GM18498 (cell line): ENCODE measurements around the gene CFAP299.
"Not testable (repeated sequence)": the region's sequence is repeated elsewhere in the genome, so short reads cannot be mapped to it uniquely, and the experiment has no call there.

Source experiments
- ATAC-seq: cut with Tn5 transposase; IDR thresholded peaks from one replicate; pipeline ENCODE4 v1.9.1; 2021; ENCODE audit warnings: mild to moderate bottlenecking, moderate library complexity; ENCODE audit not compliant: unreplicated experiment

CFAP299 gene

DNA sequence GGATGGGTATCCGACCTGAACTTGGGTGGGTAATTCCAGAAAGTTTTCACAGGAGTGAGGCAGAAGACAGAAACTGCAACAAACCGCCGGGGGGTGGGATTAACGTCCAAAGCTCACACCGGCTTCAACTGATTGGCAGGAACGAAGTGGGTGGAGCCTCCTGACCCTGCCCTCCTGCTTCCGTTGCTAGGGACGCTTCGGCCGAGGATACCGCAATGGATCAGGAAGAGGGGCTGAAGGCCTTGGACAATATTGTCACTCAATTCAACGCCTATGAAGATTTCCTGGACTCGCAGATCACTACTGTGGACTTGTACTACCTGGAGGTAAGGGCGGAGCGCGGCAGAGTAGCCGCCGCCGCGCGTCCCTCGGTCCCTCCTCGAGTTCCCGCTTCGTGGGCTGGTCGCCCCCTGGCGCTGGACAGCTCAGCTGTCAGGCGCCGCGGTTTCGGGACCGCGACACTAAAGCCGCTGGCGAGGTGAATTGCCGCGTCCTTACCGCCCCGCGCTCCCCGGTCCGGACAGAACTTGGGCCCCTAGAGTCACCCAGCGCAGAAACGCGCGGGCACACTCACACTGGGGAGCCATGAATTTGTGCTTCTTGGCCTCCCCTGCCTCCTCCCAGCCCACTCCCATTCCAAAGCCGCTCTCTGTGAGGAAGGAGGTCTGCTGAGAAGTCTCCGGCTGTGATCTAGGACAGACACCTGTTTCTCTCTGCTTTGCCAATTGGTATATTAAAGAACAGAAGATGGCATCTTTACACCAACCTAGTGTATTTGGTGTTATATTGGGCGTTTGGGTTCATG, at the start of gene CFAP299:
Gene CFAP299 (plus strand): TSS at position 177 of the 805 bp plus-strand sequence.
- ATAC-seq = peak; percentile 99

GRCh38 chr4:80286451-80286850, 49.1 kb upstream of the CFAP299 start:
- ATAC-seq = no peak

DNA sequence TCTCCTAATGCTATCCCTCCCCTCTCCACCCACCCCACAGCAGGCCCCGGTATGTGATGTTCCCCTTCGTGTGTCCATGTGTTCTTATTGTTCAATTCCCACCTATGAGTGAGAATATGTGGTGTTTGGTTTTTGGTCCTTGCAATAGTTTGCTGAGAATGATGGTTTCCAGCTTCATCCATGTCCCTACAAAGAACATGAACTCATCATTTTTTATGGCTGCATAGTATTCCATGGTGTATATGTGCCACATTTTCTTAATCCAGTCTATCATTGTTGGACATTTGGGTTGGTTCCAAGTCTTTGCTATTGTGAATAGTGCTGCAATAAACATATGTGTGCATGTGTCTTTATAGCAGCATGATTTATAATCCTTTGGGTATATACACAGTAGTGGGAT, 44.9 kb upstream of the CFAP299 start:
- ATAC-seq = not testable (repeated sequence)

DNA sequence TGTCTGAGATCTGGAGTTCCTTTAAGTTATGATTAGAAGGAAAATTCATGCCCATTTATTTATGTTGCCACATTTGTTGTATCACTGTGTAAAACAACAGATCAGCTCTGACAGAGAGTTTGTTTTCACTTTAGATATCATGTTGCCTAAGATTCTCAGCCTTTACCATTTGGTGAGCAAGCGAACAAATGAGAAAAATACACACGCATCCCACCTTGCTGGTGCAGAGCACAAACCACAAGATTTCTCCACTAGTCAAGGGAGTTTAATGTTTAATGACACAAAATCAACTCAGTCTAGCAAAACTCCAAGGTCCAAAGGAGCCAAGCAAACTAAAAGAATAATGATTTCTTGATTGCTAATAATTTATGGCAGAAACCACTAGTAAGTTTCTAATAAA, 41.3 kb upstream of the CFAP299 start:
- no peak for ATAC-seq

DNA sequence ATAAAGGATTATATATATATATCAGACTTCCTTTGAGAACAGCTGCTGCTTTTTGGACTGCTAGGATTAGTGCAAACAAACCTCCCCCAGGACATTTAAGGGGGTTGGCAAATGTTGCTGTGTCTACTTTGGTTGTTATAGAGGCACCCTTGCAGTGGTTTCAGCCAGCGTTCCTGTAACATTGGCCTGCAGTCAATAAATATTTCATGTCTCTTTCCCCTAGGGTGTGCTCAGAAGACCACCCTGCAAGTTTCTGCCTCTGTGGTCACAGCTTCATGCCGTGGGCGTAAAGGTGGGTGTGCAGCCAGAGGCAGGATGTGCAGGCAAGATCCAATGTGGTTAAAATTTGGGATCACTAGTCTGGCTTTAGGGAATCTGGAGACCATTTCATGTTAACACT, 40.2 kb upstream of the CFAP299 start:
- no peak for ATAC-seq

DNA sequence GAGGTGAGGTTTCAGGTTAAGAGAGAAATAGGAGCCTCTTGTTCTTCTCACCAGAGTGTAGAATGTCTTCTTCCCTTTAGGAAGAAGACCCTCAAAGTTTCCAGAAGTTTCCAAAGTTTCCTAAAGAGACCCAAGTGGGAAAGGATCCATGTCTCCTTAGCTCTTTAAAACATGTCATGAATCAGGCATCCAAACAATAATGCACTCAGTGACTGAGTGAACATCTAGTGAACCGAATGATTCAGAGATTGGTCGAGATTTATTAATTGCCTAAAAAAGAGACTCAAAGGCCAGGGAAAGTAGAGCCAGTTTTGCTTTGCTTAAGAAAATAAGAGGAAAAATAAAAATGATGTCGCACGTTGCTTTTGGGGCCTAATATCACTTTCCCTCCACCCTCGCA, 39.7 kb upstream of the CFAP299 start:
- ATAC-seq = no peak

- no peak for ATAC-seq
These were observed 33.6 kb upstream of the CFAP299 start for GRCh38 chr4:80301884-80302283.

- no peak for ATAC-seq
These were observed 32.8 kb upstream of the CFAP299 start for GRCh38 chr4:80302616-80303223.

GRCh38 chr4:80305466-80305865, 30.1 kb upstream of the CFAP299 start:
- no peak for ATAC-seq

DNA sequence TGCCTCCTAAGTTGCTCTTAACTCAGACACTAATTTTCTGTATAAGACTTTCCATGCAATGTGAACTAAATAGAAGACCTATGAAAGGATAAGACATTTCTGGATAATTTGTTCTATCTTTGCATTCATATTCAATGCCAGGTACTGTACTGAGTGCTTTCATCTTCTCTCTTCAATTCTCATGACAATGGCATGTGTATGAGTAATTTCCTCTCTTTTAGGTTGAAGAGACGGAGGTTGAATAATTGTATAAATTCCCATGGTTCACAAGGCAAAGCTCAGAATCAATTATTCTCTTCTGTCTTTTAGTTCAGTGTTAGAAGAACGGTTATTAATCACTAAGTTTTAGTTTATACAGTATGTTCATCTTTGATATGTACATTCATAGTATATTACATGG, 29.3 kb upstream of the CFAP299 start:
- ATAC-seq = no peak

- no peak for ATAC-seq
These were observed 28.3 kb upstream of the CFAP299 start for GRCh38 chr4:80307183-80307735.

GRCh38 chr4:80307774-80308465, 27.6 kb upstream of the CFAP299 start:
- no peak for ATAC-seq

GRCh38 chr4:80308466-80308822, 27.1 kb upstream of the CFAP299 start:
- ATAC-seq = no peak

GRCh38 chr4:80309294-80310004, 26.1 kb upstream of the CFAP299 start:
- no peak for ATAC-seq

- ATAC-seq = no peak
These were observed 24.4 kb upstream of the CFAP299 start for GRCh38 chr4:80311130-80311529.

GRCh38 chr4:80312124-80312523, 23.4 kb upstream of the CFAP299 start:
- no peak for ATAC-seq

DNA sequence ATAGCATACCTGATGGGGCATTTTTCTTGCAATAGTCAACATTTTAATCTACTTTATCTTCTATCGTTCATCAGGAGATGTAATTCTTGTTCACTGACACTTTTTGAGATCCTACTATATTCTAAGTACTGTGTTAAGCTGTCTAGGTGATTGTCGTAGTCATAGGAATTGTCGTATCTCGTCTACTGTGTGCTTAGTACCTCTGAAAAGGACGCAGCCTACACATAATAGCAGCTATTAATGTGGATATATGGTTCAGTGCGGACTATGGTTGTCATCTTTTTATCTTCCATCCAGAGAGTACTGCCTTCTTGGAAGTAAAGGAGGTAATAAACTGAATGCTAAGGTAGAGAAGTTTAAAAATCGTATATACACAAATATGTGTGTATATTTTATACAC, 21.9 kb upstream of the CFAP299 start:
- ATAC-seq = no peak

- not testable (repeated sequence) for ATAC-seq
These were observed 19.7 kb upstream of the CFAP299 start for GRCh38 chr4:80315848-80316247.

DNA sequence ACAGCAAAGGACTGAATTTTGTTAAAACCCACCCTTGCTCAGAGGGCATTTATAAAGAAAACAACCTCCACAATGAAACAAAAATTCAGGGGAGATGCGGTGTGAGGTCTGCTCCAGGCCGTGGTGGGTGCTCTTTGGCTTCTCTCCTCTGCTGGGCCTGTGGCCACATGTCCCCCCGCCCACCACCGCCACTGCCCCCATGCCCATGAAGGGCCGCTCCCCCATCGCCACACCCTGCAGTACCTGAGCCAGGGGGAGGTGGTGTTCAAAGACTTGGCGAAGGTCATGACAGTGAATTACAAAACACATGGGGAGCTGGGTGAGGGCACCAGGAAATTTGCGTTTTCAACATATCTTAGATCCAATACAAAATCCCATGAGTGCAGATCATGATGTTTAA, 14.2 kb upstream of the CFAP299 start:
- ATAC-seq = no peak

DNA sequence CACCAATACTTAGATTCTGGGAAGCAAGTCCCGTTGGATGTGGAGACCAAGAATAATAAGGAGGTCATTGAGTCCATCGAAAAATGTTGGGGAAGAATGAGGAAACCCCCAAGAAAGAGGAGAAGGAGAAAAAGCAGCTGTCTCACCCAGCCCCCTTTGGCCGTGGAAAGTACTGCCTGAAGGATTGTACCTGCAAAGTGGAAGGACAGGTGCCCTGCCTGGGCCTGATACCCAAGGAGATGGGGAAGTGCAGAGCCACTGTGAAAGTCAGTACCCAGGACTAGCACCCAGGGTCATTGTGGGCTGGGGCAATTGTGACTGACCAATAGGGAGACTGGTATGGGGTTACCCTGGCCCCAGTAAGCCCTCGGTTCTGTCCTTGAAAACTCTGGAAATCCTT, 13.8 kb upstream of the CFAP299 start:
- ATAC-seq = no peak

- ATAC-seq = no peak
These were observed 12.8 kb upstream of the CFAP299 start for GRCh38 chr4:80322716-80323115.
